HG02981 (cell line): ENCODE measurements around the gene DIS3.
"Not testable (repeated sequence)": the region's sequence is repeated elsewhere in the genome, so short reads cannot be mapped to it uniquely, and the experiment has no call there.

ENCODE experiments used
- ATAC-seq: cut with Tn5 transposase; IDR thresholded peaks from one replicate; pipeline ENCODE4 v1.9.1; 2021; ENCODE audit warnings: mild to moderate bottlenecking, moderate library complexity; ENCODE audit not compliant: unreplicated experiment

Gene DIS3, protein sequence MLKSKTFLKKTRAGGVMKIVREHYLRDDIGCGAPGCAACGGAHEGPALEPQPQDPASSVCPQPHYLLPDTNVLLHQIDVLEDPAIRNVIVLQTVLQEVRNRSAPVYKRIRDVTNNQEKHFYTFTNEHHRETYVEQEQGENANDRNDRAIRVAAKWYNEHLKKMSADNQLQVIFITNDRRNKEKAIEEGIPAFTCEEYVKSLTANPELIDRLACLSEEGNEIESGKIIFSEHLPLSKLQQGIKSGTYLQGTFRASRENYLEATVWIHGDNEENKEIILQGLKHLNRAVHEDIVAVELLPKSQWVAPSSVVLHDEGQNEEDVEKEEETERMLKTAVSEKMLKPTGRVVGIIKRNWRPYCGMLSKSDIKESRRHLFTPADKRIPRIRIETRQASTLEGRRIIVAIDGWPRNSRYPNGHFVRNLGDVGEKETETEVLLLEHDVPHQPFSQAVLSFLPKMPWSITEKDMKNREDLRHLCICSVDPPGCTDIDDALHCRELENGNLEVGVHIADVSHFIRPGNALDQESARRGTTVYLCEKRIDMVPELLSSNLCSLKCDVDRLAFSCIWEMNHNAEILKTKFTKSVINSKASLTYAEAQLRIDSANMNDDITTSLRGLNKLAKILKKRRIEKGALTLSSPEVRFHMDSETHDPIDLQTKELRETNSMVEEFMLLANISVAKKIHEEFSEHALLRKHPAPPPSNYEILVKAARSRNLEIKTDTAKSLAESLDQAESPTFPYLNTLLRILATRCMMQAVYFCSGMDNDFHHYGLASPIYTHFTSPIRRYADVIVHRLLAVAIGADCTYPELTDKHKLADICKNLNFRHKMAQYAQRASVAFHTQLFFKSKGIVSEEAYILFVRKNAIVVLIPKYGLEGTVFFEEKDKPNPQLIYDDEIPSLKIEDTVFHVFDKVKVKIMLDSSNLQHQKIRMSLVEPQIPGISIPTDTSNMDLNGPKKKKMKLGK

DNA sequence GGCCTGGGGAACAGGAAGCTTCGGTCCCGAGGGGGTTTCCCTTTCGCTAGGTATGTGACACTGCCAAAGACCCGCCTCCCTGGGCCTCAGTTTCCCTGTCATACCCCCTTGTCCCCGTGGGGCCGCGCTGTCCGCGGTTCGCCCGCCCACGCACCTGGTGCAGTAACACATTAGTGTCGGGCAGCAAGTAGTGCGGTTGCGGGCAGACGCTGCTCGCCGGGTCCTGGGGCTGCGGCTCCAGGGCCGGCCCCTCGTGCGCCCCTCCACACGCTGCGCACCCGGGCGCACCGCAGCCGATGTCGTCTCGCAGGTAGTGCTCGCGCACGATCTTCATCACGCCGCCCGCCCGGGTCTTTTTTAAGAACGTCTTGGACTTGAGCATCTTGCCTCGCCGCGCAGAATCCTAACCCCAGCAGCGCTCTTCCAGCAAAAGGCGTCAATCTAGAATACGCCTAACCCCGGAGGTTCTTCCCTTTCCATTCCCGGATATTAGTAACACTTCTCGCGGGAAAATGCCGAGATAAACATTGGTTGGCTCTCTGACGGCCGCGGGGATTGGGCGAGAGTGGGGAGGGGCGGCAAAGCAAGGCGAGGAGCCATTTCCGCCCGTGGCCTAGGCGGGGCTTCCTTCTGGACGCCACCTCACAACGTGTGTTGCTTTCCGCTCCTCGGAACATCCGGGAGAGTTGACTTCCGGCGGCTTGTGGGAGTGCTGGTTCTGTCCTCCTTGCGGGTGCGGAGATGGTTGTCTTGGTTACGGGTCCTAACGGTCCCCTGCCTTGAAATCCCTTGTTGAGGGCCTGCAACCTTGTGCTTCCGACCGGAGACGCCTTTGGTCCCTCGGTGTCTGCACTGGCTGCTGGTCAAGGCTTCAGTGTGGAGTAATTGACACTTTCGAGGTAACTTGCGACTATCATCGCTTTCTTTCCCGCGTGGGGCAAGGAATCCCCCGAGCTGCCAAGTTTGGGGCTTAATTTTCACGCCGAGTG is at the start of gene DIS3, which contains the start of gene PIBF1:
Gene DIS3 (minus strand): TSS at position 450 of the 989 bp plus-strand sequence. CDS start 68 bp downstream, at position 382.
Gene PIBF1 (plus strand): TSS at position 683 of the 989 bp plus-strand sequence. CDS start 1,337 bp downstream, outside the sequence.
- ATAC-seq, result peak; percentile 97

DNA sequence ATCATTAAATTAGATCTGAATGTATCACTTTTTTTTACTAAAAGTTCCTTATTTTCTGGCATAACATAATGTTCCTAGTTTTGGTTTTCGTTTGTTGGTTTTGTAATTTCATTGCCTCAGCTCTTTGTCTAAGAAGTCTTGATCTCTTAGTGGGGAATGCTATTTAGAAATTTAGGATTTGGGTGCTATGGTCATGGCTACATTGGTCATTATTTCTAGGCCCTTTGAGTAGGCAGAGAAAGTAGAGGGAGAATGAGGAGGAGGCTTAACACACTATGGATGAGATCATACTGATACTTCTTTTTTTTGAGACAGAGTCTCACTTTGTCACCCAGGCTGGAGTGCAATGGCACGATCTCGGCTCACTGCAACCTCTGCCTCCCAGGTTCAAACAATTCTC is 42.0 kb upstream of the DIS3 start:
- ATAC-seq, result no peak

DNA sequence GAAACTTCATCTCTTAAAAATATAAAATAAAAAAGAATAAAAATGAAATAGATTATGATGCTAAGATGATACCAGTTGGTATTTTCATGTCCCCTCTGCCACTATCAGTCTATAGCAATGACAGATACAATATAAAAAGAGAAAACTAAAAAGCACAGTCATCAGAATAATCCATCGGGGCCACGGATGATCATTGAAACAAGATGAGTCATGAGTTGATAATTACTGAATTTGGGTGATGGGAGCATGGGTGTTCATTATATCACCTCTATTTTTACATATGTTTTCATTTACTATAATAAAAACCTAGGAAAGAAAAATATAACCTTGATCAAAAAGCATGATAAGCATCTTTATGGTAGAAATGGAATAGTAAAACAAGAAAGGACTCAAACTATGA is 41.4 kb upstream of the DIS3 start:
- no peak for ATAC-seq

DNA sequence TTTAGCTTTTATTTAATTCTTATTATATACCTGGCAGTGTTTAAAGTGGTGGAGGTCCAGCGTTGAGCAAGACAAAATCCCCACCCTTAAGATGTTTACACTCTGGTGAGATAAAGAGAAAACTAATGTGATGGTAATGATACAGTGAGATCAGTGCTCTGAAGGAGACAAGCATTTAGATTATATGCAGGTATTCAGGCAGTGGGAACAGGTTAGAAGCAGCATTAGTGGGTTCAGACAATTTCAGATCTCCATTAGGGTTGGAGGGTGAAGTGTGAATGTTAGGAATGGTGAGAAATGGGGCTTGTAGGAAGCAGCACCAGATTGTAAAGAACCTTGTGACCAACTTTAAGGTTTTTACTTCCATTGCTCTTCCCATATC is 39.2 kb upstream of the DIS3 start:
- ATAC-seq, result no peak

DNA sequence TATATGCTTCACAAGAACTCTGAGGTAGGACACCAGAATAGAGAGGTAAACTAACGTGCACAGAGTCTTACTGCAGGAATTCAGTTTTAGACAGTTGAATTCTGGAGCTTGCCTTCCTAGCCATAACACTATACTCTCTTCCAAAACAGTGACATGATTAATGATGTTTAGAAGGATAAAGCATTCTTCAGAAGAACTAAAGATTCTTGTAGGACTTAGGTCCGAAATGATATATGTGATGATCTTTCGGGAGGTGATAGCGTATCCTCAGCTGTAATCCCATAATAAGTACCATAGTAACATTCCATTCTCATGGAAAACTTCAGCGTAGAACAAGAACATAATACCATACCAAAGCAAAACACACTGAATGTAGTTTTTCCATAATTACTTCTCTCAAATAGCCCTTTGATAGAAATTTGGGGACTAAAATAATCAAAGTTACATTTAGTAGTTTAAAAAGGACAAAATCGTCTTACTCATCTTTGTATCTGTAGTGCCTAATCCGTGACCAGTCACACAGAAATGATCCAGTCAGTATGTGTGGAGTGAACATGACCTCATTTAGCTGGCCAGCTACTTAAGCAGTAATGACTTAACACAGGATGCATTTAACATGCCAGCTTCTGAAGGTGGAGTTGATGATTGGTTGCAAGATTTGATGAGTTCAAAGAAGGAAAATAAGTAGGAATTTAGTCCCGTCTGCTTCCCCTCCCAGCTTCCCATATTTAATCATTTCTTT is 38.6 kb upstream of the DIS3 start:
- ATAC-seq, result no peak

DNA sequence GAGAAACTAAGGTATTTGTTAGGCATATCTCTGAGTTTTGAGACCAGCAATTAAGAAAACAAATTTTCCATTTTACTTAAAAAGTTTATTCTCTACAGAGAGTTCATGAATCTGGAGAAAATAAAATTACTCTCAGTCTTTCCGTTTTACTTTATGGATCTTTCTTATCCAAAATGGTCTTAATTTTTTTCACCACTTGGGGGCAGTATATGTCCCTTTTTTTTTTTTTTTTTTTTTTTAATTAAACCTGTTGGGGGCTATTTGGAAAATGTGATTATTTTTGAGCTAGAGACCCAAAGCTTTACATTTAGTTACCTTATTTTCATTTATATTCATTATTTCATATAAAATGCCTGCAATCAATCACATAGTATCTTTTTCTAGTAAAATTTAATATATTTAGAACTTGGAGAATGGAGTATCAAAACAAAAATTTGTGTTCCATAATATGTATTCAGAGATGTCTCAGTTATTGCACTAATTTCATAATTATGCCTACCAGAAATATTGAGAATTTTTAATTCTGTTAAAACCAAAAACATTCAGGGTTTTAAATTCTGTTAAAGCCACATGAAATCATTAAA is 27.3 kb upstream of the DIS3 start:
- ATAC-seq, result no peak

DNA sequence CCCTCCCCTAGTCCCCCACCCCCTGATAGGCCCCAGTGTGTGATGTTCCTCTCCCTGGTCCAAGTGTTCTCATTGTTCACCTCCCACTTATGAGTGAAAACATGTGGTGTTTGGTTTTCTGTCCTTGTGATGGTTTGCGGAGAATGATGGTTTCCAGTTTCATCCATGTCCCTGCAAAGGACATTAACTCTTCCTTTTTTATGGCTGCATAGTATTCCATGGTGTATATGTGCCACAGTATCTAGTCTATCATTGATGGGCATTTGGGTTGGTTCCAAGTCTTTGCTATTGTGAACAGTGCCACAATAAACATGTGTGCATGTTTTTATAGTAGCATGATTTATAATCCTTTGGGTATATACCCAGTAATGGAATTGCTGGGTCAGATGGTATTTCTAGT is 24.8 kb upstream of the DIS3 start:
- ATAC-seq, result not testable (repeated sequence)

DNA sequence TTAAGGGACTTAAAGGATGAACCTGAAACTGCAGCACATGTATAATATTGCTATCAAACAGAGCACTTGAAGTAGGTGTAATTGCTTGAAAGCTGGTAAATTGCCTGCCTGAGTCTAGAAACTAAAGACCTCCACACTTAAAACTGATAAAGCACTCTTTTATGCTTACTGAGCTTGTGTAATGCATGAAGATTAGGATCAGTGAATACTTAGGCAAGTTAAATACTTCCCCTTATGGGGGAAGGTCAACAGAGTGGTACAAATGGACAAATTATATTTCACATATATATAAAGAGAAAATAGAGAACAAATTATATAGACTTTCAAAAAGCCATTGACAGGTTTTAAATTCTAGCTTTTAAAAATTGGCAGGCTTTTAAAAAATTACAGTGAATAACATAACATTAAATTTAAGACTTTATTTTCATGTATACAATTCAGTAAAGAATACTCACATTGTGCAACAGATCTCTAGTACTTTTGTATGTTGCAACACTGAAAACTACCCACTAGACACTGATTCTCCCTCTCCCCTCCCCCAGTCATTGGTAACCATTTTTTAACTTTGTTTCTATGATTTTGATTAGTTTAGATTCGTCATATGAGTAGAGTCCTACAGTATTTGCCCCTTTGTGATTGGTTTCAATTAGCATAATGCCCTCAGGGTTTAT is 24.1 kb upstream of the DIS3 start:
- no peak for ATAC-seq

DNA sequence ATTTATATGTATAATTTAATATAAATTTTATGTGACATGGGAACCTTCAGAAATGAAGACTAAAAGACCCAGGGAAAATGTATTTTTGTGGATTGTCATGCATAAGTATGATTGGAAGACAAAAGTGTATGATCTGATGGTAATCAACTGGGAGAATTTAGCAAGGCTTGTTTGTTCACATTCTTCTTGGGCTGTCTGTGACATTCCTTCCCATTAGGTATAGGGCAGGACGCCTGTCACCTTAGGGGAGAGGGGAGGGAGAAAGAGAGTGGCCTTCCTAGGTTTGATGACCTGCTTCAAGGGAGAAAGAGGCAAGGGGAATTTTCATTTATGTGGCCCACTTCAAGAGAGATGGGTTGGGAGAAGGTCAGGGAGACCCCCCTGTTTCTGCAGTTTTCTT is 22.6 kb upstream of the DIS3 start:
- no peak for ATAC-seq

DNA sequence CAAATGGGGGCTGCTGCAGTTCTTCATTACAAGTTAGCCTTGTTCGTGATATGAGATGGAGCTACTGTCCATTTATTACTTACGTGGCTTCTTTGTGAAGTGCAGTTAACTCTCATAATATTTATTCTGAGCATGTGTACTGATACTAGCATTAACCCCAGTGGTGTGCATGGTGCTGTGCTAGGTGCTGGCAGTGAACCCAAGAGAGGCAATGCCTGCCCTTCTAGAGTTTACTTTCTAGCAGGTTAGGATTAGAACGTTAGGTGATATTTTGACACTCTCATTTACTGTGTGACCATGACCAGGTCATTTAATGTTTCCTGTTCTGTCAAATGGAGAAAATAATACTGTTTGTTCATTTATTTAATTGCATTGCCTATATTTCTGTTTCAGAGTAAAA is 17.1 kb upstream of the DIS3 start:
- no peak for ATAC-seq

DNA sequence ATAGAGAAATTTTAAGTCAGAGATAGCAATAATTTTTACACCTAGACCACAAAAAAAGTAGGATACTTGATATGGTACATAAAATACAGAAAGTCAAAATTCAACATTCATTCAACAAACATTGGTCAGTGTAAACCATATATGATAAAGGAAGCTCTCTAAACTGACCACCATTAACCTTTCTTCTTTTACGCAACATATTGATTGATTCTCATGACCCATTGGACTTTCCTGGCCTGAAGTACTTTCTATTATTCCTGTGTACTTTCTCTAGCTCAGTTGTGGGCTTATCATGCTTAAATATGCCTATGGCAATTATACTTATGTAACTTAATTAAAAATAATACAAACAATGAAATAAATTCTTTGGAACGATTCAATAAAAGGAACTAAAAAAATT is 10.9 kb upstream of the DIS3 start:
- ATAC-seq, result no peak

DNA sequence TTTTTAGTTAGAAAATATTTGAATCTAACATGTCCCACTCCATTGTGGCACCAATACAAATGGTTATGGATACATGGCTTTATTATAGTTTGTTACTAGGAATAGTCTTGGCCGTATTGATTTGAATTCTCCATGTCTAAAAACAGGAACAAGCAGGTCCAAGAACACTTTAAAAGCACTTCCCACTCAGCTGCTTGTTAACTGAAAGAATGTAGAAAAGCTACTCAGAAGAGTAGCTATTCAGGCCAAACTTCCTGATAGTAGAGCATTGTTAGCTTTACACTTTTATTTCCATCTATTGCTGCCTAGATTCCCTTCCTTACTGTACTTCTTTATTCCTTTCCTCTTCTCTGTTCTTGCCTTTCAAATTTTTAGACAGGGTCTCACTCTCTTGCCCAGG is 7.1 kb upstream of the DIS3 start:
- no peak for ATAC-seq

DNA sequence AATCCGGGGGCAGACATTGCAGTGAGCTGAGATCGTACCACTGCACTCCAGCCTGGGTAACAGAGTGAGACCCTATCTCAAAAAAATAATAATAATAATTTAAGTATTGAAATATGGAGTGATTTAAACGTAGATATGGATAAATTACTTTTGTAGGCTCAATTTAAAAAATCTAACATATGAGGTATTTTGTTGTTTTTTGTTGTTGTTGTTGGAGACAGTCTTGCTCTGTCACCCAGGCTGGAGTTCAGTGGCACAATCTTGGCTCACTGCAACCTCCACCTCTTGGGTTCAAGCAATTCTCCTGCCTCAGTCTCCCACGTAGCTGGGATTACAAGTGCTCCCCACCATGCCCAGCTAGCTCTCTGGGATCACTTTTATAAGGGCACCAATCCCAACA is 3.0 kb upstream of the DIS3 start:
- ATAC-seq, result not testable (repeated sequence)

DNA sequence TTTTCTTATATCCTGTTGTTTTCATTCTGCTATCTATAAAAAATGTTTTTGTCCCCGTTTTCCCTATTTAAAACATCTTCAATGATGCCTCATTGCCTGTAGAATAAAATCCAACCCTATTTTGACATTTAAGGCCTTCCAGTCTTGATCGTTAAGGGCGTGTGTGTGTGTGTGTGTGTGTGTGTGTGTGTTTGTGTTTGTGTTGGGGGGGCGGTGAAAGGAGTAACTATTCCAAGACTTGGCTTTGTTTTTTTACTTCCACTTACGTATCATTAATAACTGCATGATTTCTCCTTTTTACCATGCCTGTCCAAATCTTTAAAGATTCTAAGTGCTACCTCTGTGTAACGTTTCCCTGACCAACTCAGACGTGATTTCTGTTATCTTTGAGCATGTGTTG is 1.0 kb upstream of the DIS3 start:
- no peak for ATAC-seq

DNA sequence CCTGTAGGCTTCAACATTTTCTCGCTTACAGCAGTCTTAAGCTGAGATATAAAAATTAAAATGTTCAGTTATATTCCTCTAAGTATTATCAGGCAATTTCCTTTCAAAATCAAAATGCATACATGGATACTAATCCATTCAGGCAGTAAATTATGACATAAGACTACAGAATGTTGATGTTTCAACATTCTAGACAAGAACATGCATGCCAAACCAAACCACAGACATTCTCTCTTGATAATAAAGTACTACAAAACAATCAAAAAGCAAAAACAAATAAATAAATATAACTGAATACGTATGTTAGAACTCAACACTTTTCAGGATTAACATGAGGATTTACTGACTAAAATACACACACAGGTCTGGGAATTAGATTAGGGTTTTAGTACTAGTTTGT is 7.7 kb downstream of the DIS3 start:
- no peak for ATAC-seq

DNA sequence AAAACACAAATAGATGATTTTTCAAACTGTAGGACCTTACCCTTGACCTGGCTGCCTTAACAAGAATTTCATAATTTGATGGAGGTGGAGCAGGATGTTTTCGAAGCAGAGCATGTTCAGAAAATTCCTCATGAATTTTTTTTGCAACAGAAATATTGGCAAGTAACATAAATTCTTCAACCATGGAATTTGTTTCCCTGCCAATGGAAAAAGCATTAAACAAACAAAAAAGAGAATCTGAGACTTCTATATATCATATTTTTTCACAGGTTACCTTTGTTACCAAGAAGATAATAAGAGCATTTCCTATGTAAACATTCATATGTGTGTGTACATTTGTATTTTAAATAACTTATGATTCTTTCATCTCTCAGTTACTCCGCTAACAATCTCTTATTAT is 18.3 kb downstream of the DIS3 start:
- ATAC-seq, result no peak

DNA sequence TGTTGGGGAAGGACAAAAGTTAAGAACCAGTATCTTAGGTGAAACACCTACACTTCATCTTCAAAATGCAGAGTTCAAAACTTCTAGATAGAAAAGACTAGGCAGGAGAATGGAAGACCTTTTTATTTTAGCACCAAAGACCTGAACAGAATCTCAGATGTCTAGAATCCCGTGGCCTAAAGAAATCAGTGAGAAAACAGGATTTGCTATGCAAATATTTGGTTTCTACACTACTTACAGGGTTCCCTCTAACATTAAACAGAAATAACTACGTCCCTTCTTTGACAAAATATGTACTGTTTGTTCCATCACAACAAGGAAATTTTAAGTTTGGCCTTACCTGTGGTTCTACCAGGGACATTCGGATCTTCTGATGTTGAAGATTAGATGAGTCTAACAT is 21.5 kb downstream of the DIS3 start:
- ATAC-seq, result no peak

DNA sequence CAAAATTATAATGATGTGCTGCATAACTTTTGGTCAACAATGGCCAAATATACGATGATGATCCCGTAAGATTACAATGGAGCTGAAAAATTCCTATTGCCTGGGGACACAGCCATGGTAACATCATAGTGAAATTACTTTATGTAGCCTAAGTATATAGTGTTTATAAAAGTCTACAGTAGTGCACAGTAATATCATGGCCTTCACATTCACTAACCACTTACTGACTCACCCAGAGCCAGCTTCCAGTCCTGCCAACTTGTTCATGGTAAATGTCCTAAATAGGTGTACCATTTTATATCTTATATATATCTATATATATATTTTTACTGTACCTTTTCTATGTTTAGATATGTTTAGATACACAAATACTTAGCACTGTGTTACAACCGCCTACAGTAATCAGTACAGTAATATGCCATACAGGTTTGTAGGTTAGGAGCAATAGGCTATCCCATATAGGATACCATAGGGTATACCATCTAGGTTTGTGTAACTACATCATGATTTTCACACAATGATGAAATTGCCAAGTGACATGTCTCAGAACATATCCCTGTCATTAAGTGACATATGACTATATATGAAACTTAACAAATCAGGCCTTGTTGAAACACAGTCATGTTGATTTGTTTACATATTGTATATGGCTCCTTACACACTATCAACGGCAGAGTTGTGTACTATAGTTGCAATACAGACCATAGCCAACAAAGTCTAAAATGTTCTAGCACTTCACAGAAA is 23.7 kb downstream of the DIS3 start:
- ATAC-seq, result no peak
